Panc1 (cell line): ENCODE results near the gene ZNF273.

ENCODE experiments used
- CTCF ChIP-seq: fragments of 450-650 bp; IDR thresholded peaks from 2 replicates; pipeline ENCODE4 v1.5.1; 2017; ENCODE audit warnings: mild to moderate bottlenecking
- POLR2AphosphoS5 ChIP-seq: IDR thresholded peaks from 2 replicates; pipeline ENCODE4 v1.6.1; 2012; ENCODE audit warnings: mild to moderate bottlenecking, low read depth, low read length, moderate library complexity
- SIN3A ChIP-seq: IDR thresholded peaks from 2 replicates; pipeline ENCODE4 v1.6.1; 2012; ENCODE audit warnings: low read depth, mild to moderate bottlenecking, low read length, moderate library complexity, borderline replicate concordance; ENCODE audit not compliant: insufficient read depth
- TCF7L2 ChIP-seq: IDR thresholded peaks from 2 replicates; pipeline ENCODE4 v1.6.1; 2011; ENCODE audit warnings: mild to moderate bottlenecking, low read depth, low read length, inconsistent platforms

- TF ChIP-seq CTCF (no peak), TCF7L2 (no peak), POLR2AphosphoS5 (no peak), SIN3A (no peak)
These were observed 25.1 kb upstream of the ZNF273 start for GRCh38 chr7:64877714-64878610.
